K562 (cell line): ENCODE measurements around the gene VARS1. TPM values are rescaled to one million over a fixed set of nuclear protein-coding genes. Genes with fewer than 3 reads are reported as not detected.

Experiments used
- ATAC-seq: fragments of 200-7000 bp; cut with Tn5 transposase; 3 replicates; pipeline ENCODE4 v1.9.1; 2020; ENCODE audit warnings: moderate library complexity
- BruUV-seq: library from RNA; stranded (reverse); fragments of 400-500 nt; replicated peaks from 2 replicates; lab custom pipeline; 2021; lab: Mats Ljungman, UMichigan
- CTCF ChIA-PET: fragments of 300-600 bp; formaldehyde crosslinking; extraction: SDS; loops from one replicate; lab custom pipeline; 2021; ENCODE audit warnings: low intra/inter-chr PET ratio; lab: Yijun Ruan, JAX
- POLR2A ChIA-PET: fragments of 300-600, 350-650 bp; sonication (Branson Sonifier 250); formaldehyde crosslinking; extraction: SDS; loops from one replicate; lab custom pipeline; 2021; ENCODE audit warnings: antibody characterized with exemption, inconsistent platforms; lab: Yijun Ruan, JAX
- DNase-seq, 4 experiments: peaks; one replicate each; pipeline versions ENCODE4 v3.0.0 to v3.0.0-alpha.2; 2011 to 2018; ENCODE audit warnings: low spot score in 3 of 4, mixed read lengths in 3 of 4; ENCODE audit errors: extremely low read depth in 1 of 4
- FAIRE-seq: peaks from 2 replicates; lab custom pipeline; 2011; peaks lifted over from hg19 to GRCh38; lab: Jason Lieb, UNC
- H2AFZ ChIP-seq: 2 replicates; pipeline ENCODE4 v1.6.0; 2011; ENCODE audit warnings: low read depth, low read length, control low read depth, inconsistent platforms
- H3K27ac ChIP-seq: fragments of 200-600 bp; 3 replicates; pipeline ENCODE4 v1.8.0; 2011; ENCODE audit warnings: low read depth, mild to moderate bottlenecking, control low read depth, inconsistent platforms, low read length, moderate library complexity, mixed read lengths; ENCODE audit errors: extremely low read depth
- H3K27me3 ChIP-seq, 2 experiments: fragments of 300-600 bp in 1 of 2; 2 replicates in 1 of 2; 3 replicates in 1 of 2; pipeline versions ENCODE4 v1.6.0 to v1.8.0; 2011; ENCODE audit warnings: inconsistent platforms in 2 of 2, low read length in 2 of 2, mild to moderate bottlenecking in 1 of 2, mixed read lengths in 1 of 2, moderate library complexity in 1 of 2; ENCODE audit not compliant: control insufficient read depth in 2 of 2, insufficient read depth in 2 of 2
- H3K36me3 ChIP-seq: fragments of 300-600 bp; 3 replicates; pipeline ENCODE4 v1.8.0; 2011; ENCODE audit warnings: mild to moderate bottlenecking, low read length, inconsistent platforms; ENCODE audit not compliant: control insufficient read depth, insufficient read depth
- H3K4me1 ChIP-seq, 2 experiments: fragments of 200-600 bp in 1 of 2; replicated peaks in 1 of 2; 2 replicates in 1 of 2; 3 replicates in 1 of 2; pipeline versions ENCODE4 v1.5.1 to v1.8.0; 2011; ENCODE audit warnings: inconsistent platforms in 2 of 2, low read length in 2 of 2, mild to moderate bottlenecking in 1 of 2, mixed read lengths in 1 of 2, moderate library complexity in 1 of 2; ENCODE audit not compliant: control insufficient read depth in 2 of 2, insufficient read depth in 2 of 2
- H3K4me2 ChIP-seq: 2 replicates; pipeline ENCODE4 v1.6.1; 2011; ENCODE audit warnings: low read length, control low read depth, inconsistent platforms, mixed read lengths; ENCODE audit not compliant: insufficient read depth
- H3K4me3 ChIP-seq: fragments of 200-600 bp; sonication (generic), shearing (Covaris generic); 2 replicates; pipeline ENCODE4 v1.5.1; 2016; ENCODE audit warnings: control low read depth, inconsistent platforms
- H3K79me2 ChIP-seq: fragments of 200-600 bp; 3 replicates; pipeline ENCODE4 v1.8.0; 2011; ENCODE audit warnings: low read length, inconsistent platforms; ENCODE audit not compliant: control insufficient read depth, insufficient read depth
- H3K9ac ChIP-seq, 2 experiments: 2 replicates each; pipeline versions ENCODE4 v1.6.0 to v1.6.1; 2011; ENCODE audit warnings: low read depth in 2 of 2, low read length in 2 of 2, control low read depth in 1 of 2, inconsistent platforms in 1 of 2, mild to moderate bottlenecking in 1 of 2, mixed read lengths in 1 of 2; ENCODE audit not compliant: insufficient read depth in 1 of 2
- H3K9me1 ChIP-seq: one replicate; pipeline ENCODE4 v1.6.0; 2011; ENCODE audit warnings: inconsistent platforms, mild to moderate bottlenecking, low read length, moderate library complexity; ENCODE audit not compliant: control insufficient read depth, insufficient read depth
- H3K9me3 ChIP-seq: replicated peaks from 2 replicates; pipeline ENCODE4 v1.5.1; 2011; ENCODE audit warnings: low read depth, low read length, inconsistent platforms; ENCODE audit not compliant: control insufficient read depth, insufficient read depth
- H4K20me1 ChIP-seq: replicated peaks from 2 replicates; pipeline ENCODE4 v1.6.1; 2011; ENCODE audit warnings: low read length, inconsistent platforms, mixed read lengths; ENCODE audit not compliant: control insufficient read depth, insufficient read depth
- ARNT ChIP-seq, 2 experiments: fragments of 450-650 bp; IDR thresholded peaks; 2 replicates each; pipeline ENCODE4 v1.6.1; 2016; ENCODE audit warnings: mild to moderate bottlenecking in 1 of 2
- CC2D1A ChIP-seq: fragments of 450-650 bp; IDR thresholded peaks from 2 replicates; pipeline ENCODE4 v1.6.1; 2017; ENCODE audit warnings: mild to moderate bottlenecking
- CHD2 ChIP-seq: IDR thresholded peaks from 2 replicates; pipeline ENCODE4 v1.6.1; 2011; ENCODE audit warnings: low read depth, low read length
- ELK3 ChIP-seq: fragments of 450-650 bp; formaldehyde crosslinking; IDR thresholded peaks from 2 replicates; pipeline ENCODE4 v1.4.0; 2020; ENCODE audit warnings: mild to moderate bottlenecking
- JUND ChIP-seq, 2 experiments: IDR thresholded peaks; 2 replicates in 1 of 2; 3 replicates in 1 of 2; pipeline ENCODE4 v1.6.1; 2011; ENCODE audit warnings: borderline replicate concordance in 2 of 2, low read depth in 2 of 2, low read length in 2 of 2, improper control_type of control experiment in 1 of 2, missing biosample characterization in 1 of 2, missing genetic modification characterization in 1 of 2, missing genetic modification reagents in 1 of 2
- PURB ChIP-seq: sonication (generic); formaldehyde crosslinking; IDR thresholded peaks from 2 replicates; pipeline ENCODE4 v1.9.0; 2021; ENCODE audit warnings: low read depth, mild to moderate bottlenecking, missing genetic modification reagents
- RNF2 ChIP-seq: sonication (generic); IDR thresholded peaks from 2 replicates; pipeline ENCODE4 v1.6.1; 2016
- SMARCB1 ChIP-seq: IDR thresholded peaks from 2 replicates; pipeline ENCODE4 v1.6.1; 2011; ENCODE audit warnings: improper control_type of control experiment, low read depth; ENCODE audit not compliant: insufficient read length
- TAF9B ChIP-seq: fragments of 450-650 bp; IDR thresholded peaks from 2 replicates; pipeline ENCODE4 v1.6.1; 2018; ENCODE audit warnings: mild to moderate bottlenecking; ENCODE audit not compliant: partially characterized antibody
- ZC3H8 ChIP-seq: fragments of 450-650 bp; IDR thresholded peaks from 2 replicates; pipeline ENCODE4 v1.6.1; 2017
- ZNF436 ChIP-seq: fragments of 250-450, 450-650 bp; sonication (Bioruptor Pico); formaldehyde crosslinking; IDR thresholded peaks from 2 replicates; pipeline ENCODE4 v1.7.0; 2020; ENCODE audit warnings: mild to moderate bottlenecking
- ZNF766 ChIP-seq: fragments of 200-800 bp; sonication (Bioruptor generic); conservative IDR thresholded peaks from 2 replicates; pipeline ENCODE4 v1.6.1; 2016; ENCODE audit warnings: missing genetic modification characterization, missing compliant biosample characterization
- WGBS: fragments of 100-300 bp; shearing (Covaris generic); methylation state at CpG from one replicate; pipeline ENCODE4 v1.1.6; 2016; ENCODE audit warnings: low coverage, mixed read lengths; ENCODE audit not compliant: insufficient coverage; ENCODE audit errors: missing lambda C conversion rate; 5-methylcytosine and 5-hydroxymethylcytosine counted together
- in situ Hi-C: fragments of 300-500 bp; cut with MboI; formaldehyde crosslinking; loops from 4 replicates; pipeline ENCODE4 v1.15.0; 2018; ENCODE audit warnings: inconsistent platforms, mixed read lengths
- intact Hi-C: fragments of 100-400 bp; cut with micrococcal nuclease; formaldehyde crosslinking; loops from 2 replicates; pipeline ENCODE4 v1.14.2; 2022
- polyA plus RNA-seq, 8 experiments: library from polyadenylated mRNA; depleted of rRNA in 4 of 8; stranded (reverse) in 5 of 8; unstranded in 3 of 8; fragments of >200 nt; fragmentation: Nextera tagmentation in 2 of 8; fragmentation: Illumina TruSeq in 1 of 8; extraction: Ambion mirVana in 2 of 8; extraction: Trizol in 1 of 8; gene quantifications; 2 replicates each; pipeline versions ENCODE4 v1.2.1 to v1.2.3, GENCODE V29; 2011 to 2014; ENCODE audit warnings: inconsistent platforms in 1 of 8, missing spikeins in 1 of 8
- total RNA-seq, 7 experiments: library from RNA; depleted of rRNA in 6 of 7; stranded (reverse); fragments of >200 nt in 6 of 7; fragmentation: Illumina TruSeq in 2 of 7; extraction: Trizol in 2 of 7; gene quantifications; 2 replicates each; pipeline versions ENCODE4 v1.2.1 to v1.2.3, GENCODE V29; 2011 to 2021; ENCODE audit warnings: low replicate concordance in 1 of 7
- TF ChIP-seq, protein P1 (sequence below): fragments of 250-450 bp; sonication (Bioruptor Pico); IDR thresholded peaks from 2 replicates; pipeline ENCODE4 v1.8.0; 2022; ENCODE audit warnings: inconsistent platforms
- TF ChIP-seq, protein P2 (sequence below): fragments of 250-450 bp; sonication (Bioruptor Pico); IDR thresholded peaks from 2 replicates; pipeline ENCODE4 v1.4.0; 2020; ENCODE audit warnings: borderline replicate concordance

VARS1 gene
- total and polyA plus RNA-seq, 9 of the 15 experiments (the other 6 are each of a cell fraction or from before 2014, with no cell fraction given) = 2.9 to 488 (median 130) TPM

DNA sequence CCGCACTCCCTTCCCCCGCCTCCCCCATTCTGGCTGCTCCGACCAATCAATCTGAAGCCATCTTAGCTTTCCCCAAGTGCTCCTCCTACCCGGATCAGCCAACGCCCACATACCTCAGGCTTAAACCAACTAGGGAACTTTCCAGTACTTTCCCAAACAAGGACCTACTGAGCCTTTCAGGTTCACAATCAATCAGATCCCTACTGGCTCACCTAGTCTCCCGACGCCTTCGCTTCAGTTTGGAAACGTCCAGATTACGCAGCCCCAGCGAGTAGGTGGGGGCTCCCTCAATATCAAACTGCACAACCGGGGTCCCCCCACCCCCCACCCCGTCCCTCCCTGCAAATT lies 19.1 kb upstream of the VARS1 start:
- ChIA-PET CTCF (no interaction called here), POLR2A (interaction anchor here (0.6 to 4.5 kb wide), 45 partner anchors 8 to 1240 kb away, joined by 3 to 93 read pairs (median 5); partner anchors contain the start of genes ABHD16A, BAG6, C6orf47 and CLIC1)
- no peaks in the 10 kb centered on the region for H3K9me1 ChIP-seq
- peak overlapping the region; percentile 97 for H3K27ac ChIP-seq
- H3K9ac ChIP-seq = peak overlapping the region; percentile 73 to 88
- H2AFZ ChIP-seq = peak overlapping the region; percentile 82
- H4K20me1 ChIP-seq = peaks cover 16% of the 10 kb centered on the region
- H3K4me2 ChIP-seq = peak overlapping the region; percentile 97
- DNase-seq (peak; percentile 93 to 100 (median 96)), FAIRE-seq (peak; percentile 87), ATAC-seq (peak; percentile 80)
- intact Hi-C loops = loop anchor here (2.0 kb wide), 1 partner anchor 20 kb away; the partner anchor contains the start of gene VARS1
- BruUV-seq = no TSS peak
- 1% methylated on average over 13 of the region's 13 CpGs for WGBS
- no peaks in the 10 kb centered on the region for H3K27me3 ChIP-seq
- H3K4me1 ChIP-seq = peaks cover 23 to 35% of the 10 kb centered on the region in 2 experiments
- H3K79me2 ChIP-seq = peaks cover 39% of the 10 kb centered on the region
- H3K36me3 ChIP-seq = peaks cover 18% of the 10 kb centered on the region
- in situ Hi-C loops = no loop called here
- no peaks in the 10 kb centered on the region for H3K9me3 ChIP-seq
- peak overlapping the region; percentile 54 for H3K4me3 ChIP-seq
- TF ChIP-seq PURB (CRISPR knock-in tag) (no peak), ZC3H8 (no peak), ZNF766 (CRISPR knock-in tag) (no peak), SMARCB1 (no peak), RNF2 (peak; percentile 27; the same call in 1 of the 2 replicates), TAF9B (no peak), ELK3 (CRISPR knock-in tag) (no peak), JUND (IDR thresholded peaks at IDR 0.05; ENCODE audit: borderline replicate concordance, low read depth, low read length) (peak; percentile 49; the same call in 1 of the 2 replicates), JUND (tag; IDR thresholded peaks at IDR 0.05; ENCODE audit: borderline replicate concordance, low read depth, low read length) (peak; percentile 35; the same call in 1 of the 3 replicates), CHD2 (peak; percentile 69; the same call in 1 of the 2 replicates), CC2D1A (peak; percentile 85; the same call in 1 of the 2 replicates), ZNF436 (no peak), ARNT (IDR thresholded peaks at IDR 0.05) (peak in 1 of 2 experiments; percentile 75; a peak in 1 of 4 replicates)
- TF ChIP-seq, protein P1, sequence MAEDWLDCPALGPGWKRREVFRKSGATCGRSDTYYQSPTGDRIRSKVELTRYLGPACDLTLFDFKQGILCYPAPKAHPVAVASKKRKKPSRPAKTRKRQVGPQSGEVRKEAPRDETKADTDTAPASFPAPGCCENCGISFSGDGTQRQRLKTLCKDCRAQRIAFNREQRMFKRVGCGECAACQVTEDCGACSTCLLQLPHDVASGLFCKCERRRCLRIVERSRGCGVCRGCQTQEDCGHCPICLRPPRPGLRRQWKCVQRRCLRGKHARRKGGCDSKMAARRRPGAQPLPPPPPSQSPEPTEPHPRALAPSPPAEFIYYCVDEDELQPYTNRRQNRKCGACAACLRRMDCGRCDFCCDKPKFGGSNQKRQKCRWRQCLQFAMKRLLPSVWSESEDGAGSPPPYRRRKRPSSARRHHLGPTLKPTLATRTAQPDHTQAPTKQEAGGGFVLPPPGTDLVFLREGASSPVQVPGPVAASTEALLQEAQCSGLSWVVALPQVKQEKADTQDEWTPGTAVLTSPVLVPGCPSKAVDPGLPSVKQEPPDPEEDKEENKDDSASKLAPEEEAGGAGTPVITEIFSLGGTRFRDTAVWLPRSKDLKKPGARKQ (CRISPR knock-in tag) = no peak
- TF ChIP-seq, protein P2, sequence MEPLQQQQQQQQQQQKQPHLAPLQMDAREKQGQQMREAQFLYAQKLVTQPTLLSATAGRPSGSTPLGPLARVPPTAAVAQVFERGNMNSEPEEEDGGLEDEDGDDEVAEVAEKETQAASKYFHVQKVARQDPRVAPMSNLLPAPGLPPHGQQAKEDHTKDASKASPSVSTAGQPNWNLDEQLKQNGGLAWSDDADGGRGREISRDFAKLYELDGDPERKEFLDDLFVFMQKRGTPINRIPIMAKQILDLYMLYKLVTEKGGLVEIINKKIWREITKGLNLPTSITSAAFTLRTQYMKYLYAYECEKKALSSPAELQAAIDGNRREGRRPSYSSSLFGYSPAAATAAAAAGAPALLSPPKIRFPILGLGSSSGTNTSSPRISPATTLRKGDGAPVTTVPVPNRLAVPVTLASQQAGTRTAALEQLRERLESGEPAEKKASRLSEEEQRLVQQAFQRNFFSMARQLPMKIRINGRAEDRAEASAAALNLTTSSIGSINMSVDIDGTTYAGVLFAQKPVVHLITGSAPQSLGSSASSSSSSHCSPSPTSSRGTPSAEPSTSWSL (CRISPR knock-in tag) = no peak
